8988T (cell line): Measurements from ENCODE around the gene RPGRIP1L.
A peak's percentile ranks its signal among the peaks of the same experiment; 100 is the strongest.

Source experiments
- DNase-seq: peaks from one replicate; pipeline ENCODE4 v3.0.0; 2011

The RPGRIP1L gene

GRCh38 chr16:53703590-53704444 lies at the start of gene RPGRIP1L, which contains the start of gene FTO:
RPGRIP1L (minus strand) TSS chr16:53703859; CDS start chr16:53700723, 3,136 bp downstream.
FTO (plus strand) TSS chr16:53704156.
- DNase-seq = peak; percentile 90

GRCh38 chr16:53753431-53753830 lies 49.8 kb upstream of the RPGRIP1L start:
- DNase-seq = no peak

- no peak for DNase-seq
Observed at GRCh38 chr16:53752560-53752959, 48.9 kb upstream of the RPGRIP1L start.

- no peak for DNase-seq
Observed at GRCh38 chr16:53745753-53746266, 42.2 kb upstream of the RPGRIP1L start.

- no peak for DNase-seq
Observed at GRCh38 chr16:53745086-53745485, 41.4 kb upstream of the RPGRIP1L start.

- DNase-seq = no peak
Observed at GRCh38 chr16:53744449-53744848, 40.8 kb upstream of the RPGRIP1L start.

GRCh38 chr16:53743149-53743566 lies 39.5 kb upstream of the RPGRIP1L start:
- no peak for DNase-seq

GRCh38 chr16:53741546-53741945 lies 37.9 kb upstream of the RPGRIP1L start:
- no peak for DNase-seq

GRCh38 chr16:53740933-53741531 lies 37.4 kb upstream of the RPGRIP1L start:
- DNase-seq = no peak

GRCh38 chr16:53740476-53740875 lies 36.8 kb upstream of the RPGRIP1L start:
- no peak for DNase-seq

GRCh38 chr16:53737552-53737951 lies 33.9 kb upstream of the RPGRIP1L start:
- no peak for DNase-seq

- DNase-seq = no peak
Observed at GRCh38 chr16:53736297-53736696, 32.6 kb upstream of the RPGRIP1L start.

- DNase-seq = no peak
Observed at GRCh38 chr16:53734908-53735307, 31.2 kb upstream of the RPGRIP1L start.

GRCh38 chr16:53732296-53732929 lies 28.8 kb upstream of the RPGRIP1L start:
- DNase-seq = no peak

GRCh38 chr16:53730693-53731092 lies 27.0 kb upstream of the RPGRIP1L start:
- no peak for DNase-seq

- no peak for DNase-seq
Observed at GRCh38 chr16:53726625-53727024, 23.0 kb upstream of the RPGRIP1L start.

- DNase-seq = no peak
Observed at GRCh38 chr16:53721017-53721416, 17.4 kb upstream of the RPGRIP1L start.

- no peak for DNase-seq
Observed at GRCh38 chr16:53717577-53717976, 13.9 kb upstream of the RPGRIP1L start.

- DNase-seq = no peak
Observed at GRCh38 chr16:53715023-53715384, 11.3 kb upstream of the RPGRIP1L start.

GRCh38 chr16:53714205-53715022 lies 10.8 kb upstream of the RPGRIP1L start:
- no peak for DNase-seq

GRCh38 chr16:53713403-53714204 lies 9.9 kb upstream of the RPGRIP1L start:
- DNase-seq = no peak

GRCh38 chr16:53712065-53712464 lies 8.4 kb upstream of the RPGRIP1L start:
- DNase-seq = no peak
